Sigmoid colon (tissue), 4 donors: ENCODE measurements around the gene PRDM5.

Experiments used
- EP300 ChIP-seq, 4 donors: sonication (generic); formaldehyde crosslinking; IDR thresholded peaks; one replicate each; pipeline ENCODE4 v1.6.1; 2017; ENCODE audit warnings: antibody characterized with exemption in 4 of 4
- POLR2AphosphoS5 ChIP-seq, 4 donors: sonication (generic); formaldehyde crosslinking; IDR thresholded peaks; one replicate each; pipeline ENCODE4 v1.6.1; 2017; ENCODE audit warnings: antibody characterized with exemption in 4 of 4
- TF ChIP-seq, protein P1 (sequence below), 4 experiments: fragments of 450-650 bp in 3 of 4; fragments of 200-600 bp in 1 of 4; IDR thresholded peaks; one replicate each; pipeline ENCODE4 v1.5.1; 2016 to 2019; ENCODE audit warnings: antibody characterized with exemption in 4 of 4, mild to moderate bottlenecking in 3 of 4, moderate library complexity in 2 of 4

GRCh38 chr4:120771907-120772306, 150.6 kb downstream of the PRDM5 start:
- TF ChIP-seq POLR2AphosphoS5 (IDR thresholded peaks at IDR 0.05) = no peak
- TF ChIP-seq, protein P1, sequence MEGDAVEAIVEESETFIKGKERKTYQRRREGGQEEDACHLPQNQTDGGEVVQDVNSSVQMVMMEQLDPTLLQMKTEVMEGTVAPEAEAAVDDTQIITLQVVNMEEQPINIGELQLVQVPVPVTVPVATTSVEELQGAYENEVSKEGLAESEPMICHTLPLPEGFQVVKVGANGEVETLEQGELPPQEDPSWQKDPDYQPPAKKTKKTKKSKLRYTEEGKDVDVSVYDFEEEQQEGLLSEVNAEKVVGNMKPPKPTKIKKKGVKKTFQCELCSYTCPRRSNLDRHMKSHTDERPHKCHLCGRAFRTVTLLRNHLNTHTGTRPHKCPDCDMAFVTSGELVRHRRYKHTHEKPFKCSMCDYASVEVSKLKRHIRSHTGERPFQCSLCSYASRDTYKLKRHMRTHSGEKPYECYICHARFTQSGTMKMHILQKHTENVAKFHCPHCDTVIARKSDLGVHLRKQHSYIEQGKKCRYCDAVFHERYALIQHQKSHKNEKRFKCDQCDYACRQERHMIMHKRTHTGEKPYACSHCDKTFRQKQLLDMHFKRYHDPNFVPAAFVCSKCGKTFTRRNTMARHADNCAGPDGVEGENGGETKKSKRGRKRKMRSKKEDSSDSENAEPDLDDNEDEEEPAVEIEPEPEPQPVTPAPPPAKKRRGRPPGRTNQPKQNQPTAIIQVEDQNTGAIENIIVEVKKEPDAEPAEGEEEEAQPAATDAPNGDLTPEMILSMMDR (IDR thresholded peaks at IDR 0.05) = no peak
- TF ChIP-seq EP300 (IDR thresholded peaks at IDR 0.05) = no peak
